ENCODE results near the gene DCTD. TPM values are rescaled to one million over a fixed set of nuclear protein-coding genes. Genes with fewer than 3 reads are reported as not detected.

DCTD gene
- total RNA-seq, 2 donors from 2014 or later = 27.0 to 39.7 TPM

DNA sequence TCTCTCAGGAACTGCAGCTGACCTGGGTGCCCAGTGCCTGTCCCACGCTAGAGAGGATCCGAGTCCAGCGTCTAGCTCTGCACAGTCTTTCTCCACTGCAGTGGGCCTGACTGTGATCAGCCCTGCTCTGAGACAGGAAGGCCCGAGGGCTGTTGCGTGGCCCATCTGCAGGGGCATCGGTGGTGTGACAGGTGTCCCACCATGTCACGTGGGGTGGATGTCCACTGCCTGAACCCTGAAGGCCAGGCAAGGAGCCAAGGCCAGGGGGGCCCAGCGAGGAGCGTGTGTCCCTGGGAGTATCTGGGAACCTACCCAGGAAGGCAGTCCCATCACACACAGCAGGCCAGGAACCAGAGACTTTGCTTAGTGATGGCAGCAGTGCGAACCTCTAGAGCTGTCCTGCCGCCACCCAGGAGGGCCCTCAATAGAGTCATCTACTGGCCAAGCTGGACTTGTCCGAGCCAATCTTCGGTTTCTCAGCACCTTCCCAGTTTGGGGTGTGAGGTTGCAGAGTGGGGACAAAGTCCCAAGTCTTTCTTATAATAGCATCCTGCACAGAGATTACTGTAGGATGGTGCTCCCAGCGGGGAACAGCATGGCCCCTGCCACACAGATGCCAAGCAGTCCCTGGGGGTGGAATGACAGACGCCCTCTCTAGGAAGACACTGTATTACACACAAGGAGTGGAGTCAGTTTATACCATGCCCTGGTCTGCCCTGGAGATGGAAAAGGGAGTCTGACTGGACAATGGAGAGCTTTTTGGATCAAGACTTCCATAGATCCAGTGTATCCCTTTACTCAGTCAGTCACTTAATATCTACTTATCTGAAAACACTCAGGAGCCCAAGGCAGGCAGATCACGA, 38.3 kb downstream of the DCTD start:
- intact Hi-C loops (cut with DNase I) = no loop called here
- H3K9me3 ChIP-seq = no peaks in the 10 kb centered on the region
- H3K36me3 ChIP-seq (replicated peaks in 1 of 2; ENCODE audit: insufficient read depth in 1 of 2, low read depth in 2 of 2) = no peaks in the 10 kb centered on the region
- H3K4me1 ChIP-seq = peaks cover 6% of the 10 kb centered on the region
- no peak overlapping the region for H3K4me3 ChIP-seq
- TF ChIP-seq, protein P1, sequence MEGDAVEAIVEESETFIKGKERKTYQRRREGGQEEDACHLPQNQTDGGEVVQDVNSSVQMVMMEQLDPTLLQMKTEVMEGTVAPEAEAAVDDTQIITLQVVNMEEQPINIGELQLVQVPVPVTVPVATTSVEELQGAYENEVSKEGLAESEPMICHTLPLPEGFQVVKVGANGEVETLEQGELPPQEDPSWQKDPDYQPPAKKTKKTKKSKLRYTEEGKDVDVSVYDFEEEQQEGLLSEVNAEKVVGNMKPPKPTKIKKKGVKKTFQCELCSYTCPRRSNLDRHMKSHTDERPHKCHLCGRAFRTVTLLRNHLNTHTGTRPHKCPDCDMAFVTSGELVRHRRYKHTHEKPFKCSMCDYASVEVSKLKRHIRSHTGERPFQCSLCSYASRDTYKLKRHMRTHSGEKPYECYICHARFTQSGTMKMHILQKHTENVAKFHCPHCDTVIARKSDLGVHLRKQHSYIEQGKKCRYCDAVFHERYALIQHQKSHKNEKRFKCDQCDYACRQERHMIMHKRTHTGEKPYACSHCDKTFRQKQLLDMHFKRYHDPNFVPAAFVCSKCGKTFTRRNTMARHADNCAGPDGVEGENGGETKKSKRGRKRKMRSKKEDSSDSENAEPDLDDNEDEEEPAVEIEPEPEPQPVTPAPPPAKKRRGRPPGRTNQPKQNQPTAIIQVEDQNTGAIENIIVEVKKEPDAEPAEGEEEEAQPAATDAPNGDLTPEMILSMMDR (IDR thresholded peaks at IDR 0.05) = no peak
- no peak for TF ChIP-seq POLR2A (IDR thresholded peaks at IDR 0.05)
- 77 to 78% methylated on average over 6 to 16 of the region's 16 CpGs for WGBS, 2 donors
- peak in 1 of 4 donors; percentile 8 for DNase-seq
- no peak for ATAC-seq
- H3K27me3 ChIP-seq = no peaks in the 10 kb centered on the region
- H3K27ac ChIP-seq = no peak overlapping the region

DNA sequence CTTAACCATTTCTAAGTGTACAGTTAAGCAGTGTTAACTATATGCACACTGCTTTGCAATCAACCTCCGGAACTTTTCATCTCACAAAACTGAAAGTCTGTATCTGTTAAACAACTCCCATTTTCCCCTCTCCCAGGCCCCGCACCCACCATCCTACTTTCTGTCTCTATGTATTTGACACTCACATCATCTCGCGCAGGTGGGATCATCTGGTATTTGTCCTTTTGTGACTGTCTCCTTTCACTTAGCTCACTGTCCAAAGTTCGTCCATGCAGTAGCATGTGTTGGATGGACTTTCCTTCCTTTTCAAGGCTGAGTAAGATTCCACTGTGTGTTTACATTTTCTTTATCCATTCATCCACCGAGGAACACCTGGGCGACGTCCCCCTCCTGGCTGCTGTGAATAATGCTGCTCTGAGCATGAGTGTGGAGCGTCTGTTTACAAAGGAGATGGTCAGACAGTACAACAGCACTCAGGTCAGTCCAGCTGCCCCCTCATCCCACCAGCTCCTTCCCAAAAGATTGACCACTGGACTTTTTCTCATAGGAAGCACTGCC, 39.8 kb downstream of the DCTD start:
- H3K4me1 ChIP-seq = peaks cover 6% of the 10 kb centered on the region
- no peak overlapping the region for H3K4me3 ChIP-seq
- TF ChIP-seq, protein P1 (IDR thresholded peaks at IDR 0.05) = no peak
- TF ChIP-seq POLR2A (IDR thresholded peaks at IDR 0.05) = no peak
- intact Hi-C loops (cut with DNase I) = no loop called here
- DNase-seq (peak in 1 of 4 donors; percentile 4), ATAC-seq (no peak)
- H3K9me3 ChIP-seq = no peaks in the 10 kb centered on the region
- 91 to 93% methylated on average over 9 of the region's 9 CpGs for WGBS, 2 donors
- H3K27ac ChIP-seq = no peak overlapping the region
- H3K36me3 ChIP-seq (replicated peaks in 1 of 2; ENCODE audit: insufficient read depth in 1 of 2, low read depth in 2 of 2) = no peaks in the 10 kb centered on the region
- no peaks in the 10 kb centered on the region for H3K27me3 ChIP-seq

DNA sequence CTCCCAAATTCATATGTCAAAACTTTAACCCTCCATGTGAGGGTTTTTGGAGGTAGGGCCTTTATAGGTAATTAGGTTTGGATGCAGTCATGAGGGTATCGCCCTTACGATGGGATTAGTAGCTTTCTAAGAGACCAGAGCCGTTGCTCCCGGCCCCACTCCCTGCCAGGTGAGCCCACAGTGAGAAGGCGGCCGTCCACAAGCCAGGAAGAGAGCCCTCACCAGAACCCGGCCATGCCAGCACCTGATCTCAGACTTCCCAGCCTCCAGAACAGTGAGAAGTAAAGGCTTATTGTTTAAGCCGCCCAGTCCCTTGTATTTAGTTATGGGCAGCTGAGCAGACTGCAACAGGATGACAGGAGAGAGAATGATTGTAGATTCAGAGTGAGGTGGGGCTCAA, 40.8 kb downstream of the DCTD start:
- H3K9me3 ChIP-seq = no peaks in the 10 kb centered on the region
- WGBS, 2 donors = 95 to 96% methylated on average over 8 of the region's 8 CpGs
- H3K36me3 ChIP-seq (replicated peaks in 1 of 2; ENCODE audit: insufficient read depth in 1 of 2, low read depth in 2 of 2) = no peaks in the 10 kb centered on the region
- no peak overlapping the region for H3K27ac ChIP-seq
- no peak for ATAC-seq
- no peak for DNase-seq
- H3K4me1 ChIP-seq = no peaks in the 10 kb centered on the region
- no peaks in the 10 kb centered on the region for H3K27me3 ChIP-seq
- H3K4me3 ChIP-seq = no peak overlapping the region
- TF ChIP-seq POLR2A (IDR thresholded peaks at IDR 0.05) = no peak
- TF ChIP-seq, protein P1 (IDR thresholded peaks at IDR 0.05) = no peak
- intact Hi-C loops (cut with DNase I) = no loop called here

DNA sequence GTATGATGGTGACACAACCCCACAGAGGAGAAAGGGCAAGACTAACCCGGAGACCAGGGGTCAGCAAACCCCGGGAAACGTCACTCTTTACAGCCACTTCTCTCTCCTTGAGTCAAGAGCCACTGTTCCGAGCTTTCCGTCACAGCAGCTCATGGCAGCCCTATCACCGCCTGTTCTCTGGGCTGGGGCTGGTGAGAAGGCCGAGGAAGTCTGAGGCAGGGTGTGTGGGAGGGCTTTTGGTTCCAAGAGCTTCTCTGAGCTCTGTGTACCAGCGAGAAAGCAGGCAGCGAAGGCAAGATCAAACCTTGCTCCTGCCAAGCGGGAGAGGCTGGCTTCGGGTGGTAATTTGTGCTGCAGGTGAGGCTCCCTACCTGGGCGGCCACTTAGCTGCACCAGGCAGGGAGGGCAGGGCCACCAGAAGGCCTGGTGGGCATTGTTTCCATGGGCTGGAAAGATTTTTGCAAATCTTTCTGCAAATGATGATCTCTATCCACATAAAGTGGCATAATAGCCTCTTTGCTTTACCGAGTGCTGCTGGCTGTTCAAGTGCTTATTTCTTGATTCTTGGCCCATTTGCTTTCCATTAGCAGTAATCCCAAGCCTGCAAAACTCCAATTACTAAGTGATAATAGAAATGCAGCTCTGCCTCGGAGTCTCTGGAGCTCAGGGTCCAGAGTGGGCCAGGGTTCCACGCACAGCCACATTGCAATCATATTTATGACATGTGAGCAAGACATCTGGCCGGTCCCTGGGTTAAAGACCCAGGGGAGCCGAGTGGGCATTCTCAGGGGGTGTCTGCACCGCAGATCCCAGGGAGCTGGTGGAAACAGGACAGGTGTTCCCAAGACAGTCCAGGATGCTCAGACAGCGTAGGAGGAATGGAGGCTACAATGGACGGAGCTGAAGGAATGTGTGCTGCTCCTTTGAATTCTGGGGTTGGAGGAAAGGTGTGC, 41.5 kb downstream of the DCTD start:
- TF ChIP-seq, protein P1 (IDR thresholded peaks at IDR 0.05) = no peak
- no peak for TF ChIP-seq POLR2A (IDR thresholded peaks at IDR 0.05)
- Histone ChIP-seq H3K4me3 (no peak overlapping the region), H3K27ac (no peak overlapping the region), H3K9me3 (no peaks in the 10 kb centered on the region), H3K4me1 (no peaks in the 10 kb centered on the region), H3K36me3 (replicated peaks in 1 of 2; ENCODE audit: insufficient read depth in 1 of 2, low read depth in 2 of 2) (no peaks in the 10 kb centered on the region), H3K27me3 (no peaks in the 10 kb centered on the region)
- WGBS, 2 donors = 92 to 96% methylated on average over 20 of the region's 20 CpGs
- intact Hi-C loops (cut with DNase I) = no loop called here
- ATAC-seq = no peak
- DNase-seq = no peak

All from body of pancreas (tissue), 4 donors.